GM15510 (cell line): ENCODE measurements around the gene PPIL1.

ENCODE experiments used
- POLR2A ChIP-seq: IDR thresholded peaks from 3 replicates; pipeline ENCODE4 v1.6.1; 2011; ENCODE audit warnings: borderline replicate concordance; ENCODE audit not compliant: insufficient read length; ENCODE audit errors: extremely low read depth

The PPIL1 gene

GRCh38 chr6:36834576-36835341, 39.8 kb downstream of the PPIL1 start:
- no peak for TF ChIP-seq POLR2A

- TF ChIP-seq POLR2A: no peak
These were observed 41.3 kb downstream of the PPIL1 start for GRCh38 chr6:36833182-36833789.

DNA sequence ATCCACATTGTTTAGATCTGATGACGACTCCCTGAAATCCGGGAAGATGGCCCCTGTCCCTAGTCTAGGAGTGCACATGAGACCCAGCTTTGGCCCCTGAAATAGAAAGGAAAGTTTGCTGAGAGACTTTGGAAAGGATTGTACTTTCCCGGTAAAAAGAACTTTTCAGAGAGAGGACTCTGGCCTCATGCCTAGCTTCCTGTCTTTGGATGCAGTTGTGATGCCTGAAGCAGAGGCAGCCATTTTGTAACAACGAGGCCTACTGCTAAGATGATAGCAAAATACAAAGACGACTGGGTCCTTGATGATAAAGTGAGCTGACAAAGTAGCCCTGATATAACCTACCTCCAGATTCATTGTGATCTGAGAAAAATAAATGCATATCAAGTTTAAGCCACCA, 42.3 kb downstream of the PPIL1 start:
- TF ChIP-seq POLR2A: no peak

DNA sequence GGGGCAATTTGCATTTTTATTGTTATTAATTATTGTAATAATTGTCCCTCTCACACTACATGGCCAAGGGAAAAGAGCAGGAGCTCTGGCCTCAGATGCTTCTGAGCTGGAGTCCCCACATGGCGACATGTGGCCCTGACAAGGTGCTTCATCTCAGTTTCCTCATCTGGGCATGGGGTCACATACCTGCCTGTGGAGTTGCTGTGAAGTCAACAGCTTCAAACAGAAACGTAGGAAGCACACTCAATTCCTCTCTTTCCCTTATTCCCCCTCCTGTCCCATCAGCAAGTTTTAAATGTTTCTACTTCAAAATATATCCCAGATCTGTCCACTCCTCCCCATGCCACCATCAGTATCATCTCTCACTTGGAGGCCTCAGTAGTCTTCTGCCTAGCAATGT, 44.0 kb downstream of the PPIL1 start:
- TF ChIP-seq POLR2A: no peak

- TF ChIP-seq POLR2A: no peak
These were observed 44.6 kb downstream of the PPIL1 start for GRCh38 chr6:36829919-36830544.

- TF ChIP-seq POLR2A: no peak
These were observed 47.1 kb downstream of the PPIL1 start for GRCh38 chr6:36827261-36828079.

GRCh38 chr6:36826520-36827227, 47.9 kb downstream of the PPIL1 start:
- no peak for TF ChIP-seq POLR2A

DNA sequence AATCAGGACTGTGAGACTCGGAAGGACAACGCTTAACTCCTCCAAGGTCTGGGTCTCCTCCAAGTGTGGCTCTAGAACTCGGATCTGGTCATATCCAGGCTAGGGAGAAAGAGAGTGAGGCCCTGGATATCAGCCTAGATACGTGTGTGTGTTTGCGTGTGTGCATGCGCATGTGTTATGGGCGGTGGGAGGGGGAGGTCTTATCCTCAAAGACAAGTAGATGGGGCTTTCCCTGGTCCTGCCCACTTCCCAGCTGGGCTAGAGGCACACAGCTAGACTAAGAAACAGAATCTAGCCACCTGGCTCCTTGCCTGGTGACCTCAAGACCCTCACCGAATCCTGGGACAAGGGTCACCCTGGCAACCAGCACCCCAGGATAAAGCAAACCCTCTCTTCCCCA, 48.6 kb downstream of the PPIL1 start:
- TF ChIP-seq POLR2A: no peak

GRCh38 chr6:36825452-36825851, 49.2 kb downstream of the PPIL1 start:
- no peak for TF ChIP-seq POLR2A

- no peak for TF ChIP-seq POLR2A
These were observed 50.4 kb downstream of the PPIL1 start for GRCh38 chr6:36824253-36824652.

- TF ChIP-seq POLR2A: no peak
These were observed 51.0 kb downstream of the PPIL1 start for GRCh38 chr6:36823421-36824096.

GRCh38 chr6:36822506-36823269, 51.9 kb downstream of the PPIL1 start:
- no peak for TF ChIP-seq POLR2A
